GM13977 (cell line): ENCODE data around the gene RGS11.

Source experiments
- DNase-seq: peaks from one replicate; pipeline ENCODE4 v3.0.0; 2012; ENCODE audit warnings: low spot score
- CTCF ChIP-seq: IDR thresholded peaks from 2 replicates; pipeline ENCODE4 v1.5.1; 2012; ENCODE audit warnings: mild to moderate bottlenecking, control low read depth; ENCODE audit not compliant: insufficient read depth; ENCODE audit errors: extremely low read depth, missing control alignments
- in situ Hi-C: fragments of 300-500 bp; cut with MboI; formaldehyde crosslinking; loops from one replicate; pipeline ENCODE4 v1.12.0; 2022; ENCODE audit warnings: low sequenced_read_pairs, low pct_unique_long_range_greater_than_20kb, mixed read lengths, inconsistent platforms; ENCODE audit not compliant: unreplicated experiment

RGS11 gene

GRCh38 chr16:276426-277077 lies 808 bp upstream of the RGS11 start:
- in situ Hi-C loops, result no loop called here
- TF ChIP-seq CTCF, result no peak
- no peak for DNase-seq

- TF ChIP-seq CTCF, result no peak
- peak; percentile 64 for DNase-seq
- in situ Hi-C loops, result no loop called here
These were observed 603 bp downstream of the RGS11 start for GRCh38 chr16:275041-275641.

GRCh38 chr16:273547-274421 lies 2.0 kb downstream of the RGS11 start:
- in situ Hi-C loops, result no loop called here
- DNase-seq, result no peak
- no peak for TF ChIP-seq CTCF

GRCh38 chr16:272633-273546 lies 2.9 kb downstream of the RGS11 start:
- in situ Hi-C loops, result no loop called here
- no peak for DNase-seq

GRCh38 chr16:270381-271255 lies 5.1 kb downstream of the RGS11 start:
- in situ Hi-C loops, result no loop called here
- TF ChIP-seq CTCF, result no peak
- DNase-seq, result no peak

More at GRCh38 chr16:272633-273546, 2.9 kb downstream of the RGS11 start:
- no peak for TF ChIP-seq CTCF
